GM12891 (cell line): ENCODE data around the gene MPLKIP.
"Not testable (repeated sequence)": the region's sequence is repeated elsewhere in the genome, so short reads cannot be mapped to it uniquely, and the experiment has no call there.

Experiments used
- POLR2A ChIP-seq: IDR thresholded peaks from 2 replicates; pipeline ENCODE4 v1.6.1; 2011; ENCODE audit warnings: low read depth, low read length, control low read depth
- POLR2AphosphoS5 ChIP-seq: IDR thresholded peaks from 2 replicates; pipeline ENCODE4 v1.6.1; 2011; ENCODE audit warnings: low read depth, low read length, control low read depth

GRCh38 chr7:40118201-40118600 lies 16.2 kb downstream of the MPLKIP start:
- not testable (repeated sequence) for TF ChIP-seq POLR2A, POLR2AphosphoS5
